ENCODE measurements around the gene THOC6.

THOC6 gene

GRCh38 chr16:2992383-2993081 lies 31.3 kb upstream of the THOC6 start:
- DNase-seq, result no peak

GRCh38 chr16:2996298-2996697 lies 27.5 kb upstream of the THOC6 start:
- no peak for DNase-seq

- no peak for DNase-seq
Observed at GRCh38 chr16:2999929-3000328, 23.9 kb upstream of the THOC6 start.

- no peak for DNase-seq
Observed at GRCh38 chr16:3000540-3000939, 23.3 kb upstream of the THOC6 start.

- DNase-seq, result no peak
Observed at GRCh38 chr16:3001316-3001715, 22.5 kb upstream of the THOC6 start.

GRCh38 chr16:3003582-3004270 lies 20.1 kb upstream of the THOC6 start:
- peak; percentile 99 for DNase-seq

GRCh38 chr16:3004319-3004718 lies 19.5 kb upstream of the THOC6 start:
- DNase-seq, result peak; percentile 35

GRCh38 chr16:3004781-3005284 lies 19.0 kb upstream of the THOC6 start:
- DNase-seq, result peak; percentile 45

- peak; percentile 81 for DNase-seq
Observed at GRCh38 chr16:3007059-3007956, 16.5 kb upstream of the THOC6 start.

- peak; percentile 69 for DNase-seq
Observed at GRCh38 chr16:3007957-3008689, 15.7 kb upstream of the THOC6 start.

- DNase-seq, result peak; percentile 57
Observed at GRCh38 chr16:3008690-3009037, 15.2 kb upstream of the THOC6 start.

- DNase-seq, result no peak
Observed at GRCh38 chr16:3009568-3010390, 14.1 kb upstream of the THOC6 start.

- no peak for DNase-seq
Observed at GRCh38 chr16:3010510-3010909, 13.3 kb upstream of the THOC6 start.

GRCh38 chr16:3012246-3012645 lies 11.6 kb upstream of the THOC6 start:
- DNase-seq, result no peak

GRCh38 chr16:3012828-3013420 lies 10.9 kb upstream of the THOC6 start, which contains the start of gene CLDN9:
CLDN9 (plus strand) TSS chr16:3012923; CDS start chr16:3013363, 440 bp downstream.
- DNase-seq, result no peak

GRCh38 chr16:3013491-3013951 lies 10.3 kb upstream of the THOC6 start:
- DNase-seq, result no peak

GRCh38 chr16:3013998-3014690 lies 9.7 kb upstream of the THOC6 start:
- DNase-seq, result no peak

GRCh38 chr16:3014971-3015370 lies 8.9 kb upstream of the THOC6 start:
- no peak for DNase-seq

GRCh38 chr16:3015865-3016521 lies 7.8 kb upstream of the THOC6 start:
- DNase-seq, result peak; percentile 30

GRCh38 chr16:3017344-3017743 lies 6.5 kb upstream of the THOC6 start:
- no peak for DNase-seq
